OCI-LY3 (cell line): Measurements from ENCODE around the gene ELF1.

Source experiments
- EZH2phosphoT487 ChIP-seq: fragments of 200-600 bp; shearing (Covaris generic); IDR thresholded peaks from 2 replicates; pipeline ENCODE4 v1.6.1; 2018; ENCODE audit warnings: antibody characterized with exemption, mixed run types, low read depth
- TF ChIP-seq, protein P1 (sequence below): fragments of 200-600, 300-600 bp; sonication (generic); IDR thresholded peaks from 2 replicates; pipeline ENCODE4 v1.5.1; 2014; ENCODE audit warnings: antibody characterized with exemption, low read length, low read depth

GRCh38 chr13:40987606-40988280, 31.4 kb downstream of the ELF1 start:
- TF ChIP-seq, protein P1, sequence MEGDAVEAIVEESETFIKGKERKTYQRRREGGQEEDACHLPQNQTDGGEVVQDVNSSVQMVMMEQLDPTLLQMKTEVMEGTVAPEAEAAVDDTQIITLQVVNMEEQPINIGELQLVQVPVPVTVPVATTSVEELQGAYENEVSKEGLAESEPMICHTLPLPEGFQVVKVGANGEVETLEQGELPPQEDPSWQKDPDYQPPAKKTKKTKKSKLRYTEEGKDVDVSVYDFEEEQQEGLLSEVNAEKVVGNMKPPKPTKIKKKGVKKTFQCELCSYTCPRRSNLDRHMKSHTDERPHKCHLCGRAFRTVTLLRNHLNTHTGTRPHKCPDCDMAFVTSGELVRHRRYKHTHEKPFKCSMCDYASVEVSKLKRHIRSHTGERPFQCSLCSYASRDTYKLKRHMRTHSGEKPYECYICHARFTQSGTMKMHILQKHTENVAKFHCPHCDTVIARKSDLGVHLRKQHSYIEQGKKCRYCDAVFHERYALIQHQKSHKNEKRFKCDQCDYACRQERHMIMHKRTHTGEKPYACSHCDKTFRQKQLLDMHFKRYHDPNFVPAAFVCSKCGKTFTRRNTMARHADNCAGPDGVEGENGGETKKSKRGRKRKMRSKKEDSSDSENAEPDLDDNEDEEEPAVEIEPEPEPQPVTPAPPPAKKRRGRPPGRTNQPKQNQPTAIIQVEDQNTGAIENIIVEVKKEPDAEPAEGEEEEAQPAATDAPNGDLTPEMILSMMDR: no peak
- TF ChIP-seq EZH2phosphoT487: no peak
